Measurements from ENCODE around the gene GPR35.

DNA sequence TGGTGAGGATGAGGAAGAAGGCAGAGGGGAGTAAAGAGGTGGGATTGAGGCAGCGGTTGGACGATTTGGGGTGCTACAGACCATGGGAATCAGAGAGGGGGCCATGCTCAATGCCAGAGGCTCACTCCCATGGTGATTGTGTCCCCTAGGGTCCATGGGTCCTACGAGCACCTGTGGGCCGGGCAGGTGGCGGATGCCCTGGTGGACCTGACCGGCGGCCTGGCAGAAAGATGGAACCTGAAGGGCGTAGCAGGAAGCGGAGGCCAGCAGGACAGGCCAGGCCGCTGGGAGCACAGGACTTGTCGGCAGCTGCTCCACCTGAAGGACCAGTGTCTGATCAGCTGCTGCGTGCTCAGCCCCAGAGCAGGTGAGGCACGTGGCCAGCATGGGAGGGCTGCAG lies 33.5 kb upstream of the GPR35 start:
- TF ChIP-seq, protein P1, sequence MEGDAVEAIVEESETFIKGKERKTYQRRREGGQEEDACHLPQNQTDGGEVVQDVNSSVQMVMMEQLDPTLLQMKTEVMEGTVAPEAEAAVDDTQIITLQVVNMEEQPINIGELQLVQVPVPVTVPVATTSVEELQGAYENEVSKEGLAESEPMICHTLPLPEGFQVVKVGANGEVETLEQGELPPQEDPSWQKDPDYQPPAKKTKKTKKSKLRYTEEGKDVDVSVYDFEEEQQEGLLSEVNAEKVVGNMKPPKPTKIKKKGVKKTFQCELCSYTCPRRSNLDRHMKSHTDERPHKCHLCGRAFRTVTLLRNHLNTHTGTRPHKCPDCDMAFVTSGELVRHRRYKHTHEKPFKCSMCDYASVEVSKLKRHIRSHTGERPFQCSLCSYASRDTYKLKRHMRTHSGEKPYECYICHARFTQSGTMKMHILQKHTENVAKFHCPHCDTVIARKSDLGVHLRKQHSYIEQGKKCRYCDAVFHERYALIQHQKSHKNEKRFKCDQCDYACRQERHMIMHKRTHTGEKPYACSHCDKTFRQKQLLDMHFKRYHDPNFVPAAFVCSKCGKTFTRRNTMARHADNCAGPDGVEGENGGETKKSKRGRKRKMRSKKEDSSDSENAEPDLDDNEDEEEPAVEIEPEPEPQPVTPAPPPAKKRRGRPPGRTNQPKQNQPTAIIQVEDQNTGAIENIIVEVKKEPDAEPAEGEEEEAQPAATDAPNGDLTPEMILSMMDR (IDR thresholded peaks at IDR 0.05) = no peak
- TF ChIP-seq POLR2A (IDR thresholded peaks at IDR 0.05; ENCODE audit: low read depth) = no peak
